ENCODE data around the gene PEX11A. TPM values are rescaled to one million over a fixed set of nuclear protein-coding genes. Genes with fewer than 3 reads are reported as not detected.
"Not testable (repeated sequence)": the region's sequence is repeated elsewhere in the genome, so short reads cannot be mapped to it uniquely, and the experiment has no call there.

The PEX11A gene
- total RNA-seq, 1 donor from 2014 or later: 1.6 TPM

GRCh38 chr15:89693091-89693490, 2.5 kb upstream of the PEX11A start:
- Mint-ChIP-seq H3K36me3 (ENCODE audit: low read depth) (no peaks in the 10 kb centered on the region), H3K9me3 (no peaks in the 10 kb centered on the region), H3K4me1 (peaks cover 7% of the 10 kb centered on the region), H3K27ac (no peak overlapping the region), H3K27me3 (peaks cover 19% of the 10 kb centered on the region), H3K4me3 (no peak overlapping the region)
- no peak for DNase-seq
- intact Hi-C loops (cut with micrococcal nuclease): no loop called here

- H3K4me1 Mint-ChIP-seq; H3K36me3 Mint-ChIP-seq (ENCODE audit: low read depth); H3K9me3 Mint-ChIP-seq; H3K27me3 Mint-ChIP-seq; H3K27ac Mint-ChIP-seq; DNase-seq; intact Hi-C loops (cut with micrococcal nuclease): not testable (repeated sequence)
- peak overlapping the region; percentile 89 for H3K4me3 Mint-ChIP-seq
Observed at GRCh38 chr15:89689930-89690275, 651 bp downstream of the PEX11A start.

- DNase-seq: no peak
- Mint-ChIP-seq H3K4me3 (no peak overlapping the region), H3K9me3 (no peaks in the 10 kb centered on the region), H3K27me3 (peaks cover 6% of the 10 kb centered on the region), H3K4me1 (peaks cover 7% of the 10 kb centered on the region), H3K36me3 (ENCODE audit: low read depth) (no peaks in the 10 kb centered on the region), H3K27ac (no peak overlapping the region)
- intact Hi-C loops (cut with micrococcal nuclease): no loop called here
Observed at GRCh38 chr15:89686522-89686921, 4.0 kb downstream of the PEX11A start.

DNA sequence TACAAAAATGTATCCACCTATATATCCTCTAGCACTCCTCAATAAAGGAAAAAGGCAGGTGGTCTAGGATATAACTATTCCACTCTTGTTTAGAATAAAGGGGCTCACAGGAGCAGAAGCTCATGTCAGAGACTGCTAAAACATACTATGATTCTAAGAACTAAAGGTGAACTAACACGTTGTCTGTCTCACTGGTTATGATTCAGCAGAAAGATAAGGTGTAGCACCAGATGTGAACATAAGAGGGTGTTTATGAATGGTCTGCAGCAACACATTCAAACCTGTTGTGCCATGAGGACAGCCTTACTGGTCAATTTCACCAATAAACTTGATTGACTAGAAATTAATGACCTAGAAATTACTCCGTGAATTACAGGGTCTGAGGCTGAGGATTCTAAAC, 4.6 kb downstream of the PEX11A start:
- peaks cover 6% of the 10 kb centered on the region for H3K27me3 Mint-ChIP-seq

DNA sequence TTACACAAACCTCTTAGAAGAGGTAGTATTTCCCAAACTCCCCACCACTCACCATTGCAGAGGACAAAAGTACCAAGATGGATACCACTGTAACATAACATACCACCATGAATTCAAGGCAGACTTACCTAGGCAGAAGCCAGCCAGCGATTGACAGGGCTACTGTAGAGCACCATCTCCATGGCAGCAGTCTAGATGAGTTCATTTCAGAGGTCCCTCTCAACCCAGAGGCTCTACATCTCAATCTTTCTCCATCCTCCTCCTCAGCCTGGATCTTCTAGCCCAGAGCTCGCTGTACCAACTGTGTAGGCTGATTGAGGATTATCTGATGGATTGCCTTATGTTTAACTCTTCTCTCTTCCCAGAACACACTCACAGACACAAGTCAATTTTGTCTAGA, 9.4 kb downstream of the PEX11A start:
- H3K36me3 Mint-ChIP-seq (ENCODE audit: low read depth): no peaks in the 10 kb centered on the region
- peaks cover 10% of the 10 kb centered on the region for H3K27me3 Mint-ChIP-seq
- H3K4me3 Mint-ChIP-seq: no peak overlapping the region
- no peak for DNase-seq
- no peak overlapping the region for H3K27ac Mint-ChIP-seq
- H3K9me3 Mint-ChIP-seq: no peaks in the 10 kb centered on the region
- intact Hi-C loops (cut with micrococcal nuclease): no loop called here
- H3K4me1 Mint-ChIP-seq: no peaks in the 10 kb centered on the region

More for the DNA sequence above, 4.6 kb downstream of the PEX11A start:
- intact Hi-C loops (cut with micrococcal nuclease): no loop called here
- no peak for DNase-seq
- H3K27ac Mint-ChIP-seq: no peak overlapping the region
- no peaks in the 10 kb centered on the region for H3K9me3 Mint-ChIP-seq
- peaks cover 6% of the 10 kb centered on the region for H3K4me1 Mint-ChIP-seq
- H3K4me3 Mint-ChIP-seq: no peak overlapping the region
- H3K36me3 Mint-ChIP-seq (ENCODE audit: low read depth): no peaks in the 10 kb centered on the region

GRCh38 chr15:89680282-89680873, 10.2 kb downstream of the PEX11A start:
- H3K4me1 Mint-ChIP-seq: no peaks in the 10 kb centered on the region
- no peak overlapping the region for H3K27ac Mint-ChIP-seq
- peaks cover 10% of the 10 kb centered on the region for H3K27me3 Mint-ChIP-seq
- DNase-seq: no peak
- intact Hi-C loops (cut with micrococcal nuclease): no loop called here
- H3K36me3 Mint-ChIP-seq (ENCODE audit: low read depth): no peaks in the 10 kb centered on the region
- H3K4me3 Mint-ChIP-seq: no peak overlapping the region
- H3K9me3 Mint-ChIP-seq: no peaks in the 10 kb centered on the region

GRCh38 chr15:89679212-89679611, 11.3 kb downstream of the PEX11A start, which contains the start of gene PLIN1:
Gene PLIN1, minus strand, starts transcription at chr15:89679367. Its CDS starts 1,878 bp downstream, at chr15:89677489.
- no peaks in the 10 kb centered on the region for H3K9me3 Mint-ChIP-seq
- no peak for DNase-seq
- H3K4me1 Mint-ChIP-seq: no peaks in the 10 kb centered on the region
- no peak within 1 kb of the TSS for H3K27ac Mint-ChIP-seq
- H3K4me3 Mint-ChIP-seq: no peak within 1 kb of the TSS
- intact Hi-C loops (cut with micrococcal nuclease): no loop called here
- H3K27me3 Mint-ChIP-seq: peaks cover 10% of the 10 kb centered on the region
- H3K36me3 Mint-ChIP-seq (ENCODE audit: low read depth): no peaks in the 10 kb centered on the region

DNA sequence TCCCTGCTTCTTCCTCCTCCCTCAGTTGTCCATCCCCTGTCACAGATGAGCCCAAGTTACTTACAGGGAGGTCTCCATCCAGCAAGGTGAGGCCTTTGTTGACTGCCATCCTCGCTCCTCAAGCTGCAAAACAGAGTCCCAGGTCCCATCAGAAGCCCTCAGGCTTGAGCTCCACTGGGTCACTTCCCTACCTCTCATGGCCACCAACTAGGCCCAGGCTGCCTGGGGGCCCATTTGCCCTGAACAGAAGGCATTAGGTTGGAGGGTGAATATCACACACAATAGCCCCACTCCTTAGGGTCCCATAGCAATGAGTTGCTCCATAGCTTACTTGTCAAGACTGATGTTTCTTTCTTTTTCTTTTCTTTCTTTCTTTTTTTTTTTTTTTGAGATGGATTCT, 13.2 kb downstream of the PEX11A start:
- Mint-ChIP-seq H3K36me3 (ENCODE audit: low read depth) (no peaks in the 10 kb centered on the region), H3K27ac (no peak overlapping the region), H3K9me3 (no peaks in the 10 kb centered on the region), H3K27me3 (peaks cover 10% of the 10 kb centered on the region), H3K4me1 (no peaks in the 10 kb centered on the region), H3K4me3 (no peak overlapping the region)
- no peak for DNase-seq
- intact Hi-C loops (cut with micrococcal nuclease): no loop called here

GRCh38 chr15:89675606-89676005, 14.9 kb downstream of the PEX11A start:
- Mint-ChIP-seq H3K4me1 (no peaks in the 10 kb centered on the region), H3K27me3 (peaks cover 7% of the 10 kb centered on the region), H3K27ac (no peak overlapping the region), H3K9me3 (no peaks in the 10 kb centered on the region), H3K36me3 (ENCODE audit: low read depth) (no peaks in the 10 kb centered on the region), H3K4me3 (no peak overlapping the region)
- no peak for DNase-seq
- intact Hi-C loops (cut with micrococcal nuclease): no loop called here

DNA sequence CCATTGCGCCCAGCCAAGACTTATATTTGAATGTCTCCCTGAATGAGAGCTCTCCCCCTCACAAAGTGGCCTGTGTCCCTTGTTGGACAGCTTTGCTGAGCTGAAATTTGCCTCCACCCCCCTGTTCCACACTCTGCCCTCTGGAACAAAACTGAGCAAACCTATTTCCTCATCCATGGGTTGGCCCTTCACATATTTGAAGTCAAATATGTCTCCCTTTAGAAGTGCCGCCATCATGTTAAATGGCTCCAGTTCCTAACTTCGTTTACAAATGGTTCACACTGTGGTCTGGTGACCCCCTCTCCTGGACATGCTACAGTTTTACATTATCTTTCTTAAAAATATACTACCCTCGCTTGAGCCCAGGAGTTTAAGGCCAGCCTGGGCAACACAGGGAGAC, 16.0 kb downstream of the PEX11A start:
- peaks cover 4% of the 10 kb centered on the region for H3K27me3 Mint-ChIP-seq
- no peak overlapping the region for H3K4me3 Mint-ChIP-seq
- no peaks in the 10 kb centered on the region for H3K36me3 Mint-ChIP-seq (ENCODE audit: low read depth)
- H3K4me1 Mint-ChIP-seq: no peaks in the 10 kb centered on the region
- no peak overlapping the region for H3K27ac Mint-ChIP-seq
- intact Hi-C loops (cut with micrococcal nuclease): no loop called here
- no peak for DNase-seq
- H3K9me3 Mint-ChIP-seq: no peaks in the 10 kb centered on the region

GRCh38 chr15:89673165-89673512, 17.4 kb downstream of the PEX11A start:
- intact Hi-C loops (cut with micrococcal nuclease): no loop called here
- no peaks in the 10 kb centered on the region for H3K36me3 Mint-ChIP-seq (ENCODE audit: low read depth)
- peak; percentile 73 for DNase-seq
- H3K9me3 Mint-ChIP-seq: no peaks in the 10 kb centered on the region
- no peaks in the 10 kb centered on the region for H3K27me3 Mint-ChIP-seq
- H3K4me1 Mint-ChIP-seq: no peaks in the 10 kb centered on the region
- no peak overlapping the region for H3K4me3 Mint-ChIP-seq
- no peak overlapping the region for H3K27ac Mint-ChIP-seq

GRCh38 chr15:89672221-89673164, 18.1 kb downstream of the PEX11A start:
- no peaks in the 10 kb centered on the region for H3K36me3 Mint-ChIP-seq (ENCODE audit: low read depth)
- H3K9me3 Mint-ChIP-seq: no peaks in the 10 kb centered on the region
- H3K27me3 Mint-ChIP-seq: peaks cover 1% of the 10 kb centered on the region
- DNase-seq: no peak
- H3K27ac Mint-ChIP-seq: no peak overlapping the region
- no peak overlapping the region for H3K4me3 Mint-ChIP-seq
- intact Hi-C loops (cut with micrococcal nuclease): no loop called here
- no peaks in the 10 kb centered on the region for H3K4me1 Mint-ChIP-seq

DNA sequence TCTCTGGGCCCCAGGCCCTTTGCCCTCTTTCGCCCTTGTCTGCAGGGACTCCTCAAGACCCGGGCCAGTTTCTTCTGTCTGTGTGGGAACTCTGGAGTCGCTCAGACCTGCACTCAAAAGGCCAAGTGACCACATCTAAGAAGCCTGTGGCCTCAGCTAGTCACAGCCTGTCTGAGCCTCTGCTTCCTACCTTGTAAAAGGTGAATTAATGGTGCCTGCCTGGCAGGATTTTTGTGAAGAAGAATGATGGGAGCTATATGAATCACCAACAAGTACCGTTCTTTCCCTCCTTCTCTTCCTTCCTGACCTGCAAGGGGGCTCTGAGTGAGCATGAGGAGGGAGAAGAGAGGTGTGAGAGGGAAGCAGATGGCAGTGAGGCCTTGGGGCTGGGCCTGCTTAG, 18.9 kb downstream of the PEX11A start:
- Mint-ChIP-seq H3K36me3 (ENCODE audit: low read depth) (no peaks in the 10 kb centered on the region), H3K27me3 (peaks cover 2% of the 10 kb centered on the region), H3K4me3 (no peak overlapping the region), H3K9me3 (no peaks in the 10 kb centered on the region), H3K27ac (no peak overlapping the region), H3K4me1 (no peaks in the 10 kb centered on the region)
- intact Hi-C loops (cut with micrococcal nuclease): no loop called here
- DNase-seq: no peak

- peaks cover 4% of the 10 kb centered on the region for H3K27me3 Mint-ChIP-seq
- no peaks in the 10 kb centered on the region for H3K9me3 Mint-ChIP-seq
- H3K4me3 Mint-ChIP-seq: no peak overlapping the region
- H3K27ac Mint-ChIP-seq: no peak overlapping the region
- no peak for DNase-seq
- H3K4me1 Mint-ChIP-seq: no peaks in the 10 kb centered on the region
- no peaks in the 10 kb centered on the region for H3K36me3 Mint-ChIP-seq (ENCODE audit: low read depth)
- intact Hi-C loops (cut with micrococcal nuclease): no loop called here
Observed at GRCh38 chr15:89670971-89671560, 19.5 kb downstream of the PEX11A start.

Data from activated CD4-positive, alpha-beta T cell treated with anti-CD3 and anti-CD28 coated beads, Interleukin-2, amount 10 ng/mL, durations not matched to agents 24 days and 14 days (primary cell).